ENCODE measurements around the gene SFT2D1.

DNA sequence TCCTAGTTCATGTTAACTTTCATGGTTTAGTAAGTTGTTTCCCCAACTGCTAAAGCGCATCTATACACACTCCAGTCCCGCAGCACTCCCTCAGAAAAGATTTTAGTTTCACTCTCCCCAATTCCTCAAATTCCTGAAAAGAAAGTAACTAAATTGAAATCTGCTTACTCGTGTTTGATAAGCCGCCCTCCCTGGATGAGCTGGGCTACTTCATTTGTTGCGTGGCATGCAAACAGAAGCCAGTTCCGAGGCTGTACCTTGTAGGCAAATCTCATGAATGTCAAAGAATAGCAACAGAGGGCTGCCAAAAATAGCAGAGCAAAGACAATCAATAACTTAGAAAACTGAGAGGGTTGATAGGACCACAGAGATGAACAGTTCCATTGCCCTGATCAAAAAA lies 23.5 kb upstream of the SFT2D1 start:
- TF ChIP-seq POLR2A (IDR thresholded peaks at IDR 0.05): no peak
- TF ChIP-seq, protein P1, sequence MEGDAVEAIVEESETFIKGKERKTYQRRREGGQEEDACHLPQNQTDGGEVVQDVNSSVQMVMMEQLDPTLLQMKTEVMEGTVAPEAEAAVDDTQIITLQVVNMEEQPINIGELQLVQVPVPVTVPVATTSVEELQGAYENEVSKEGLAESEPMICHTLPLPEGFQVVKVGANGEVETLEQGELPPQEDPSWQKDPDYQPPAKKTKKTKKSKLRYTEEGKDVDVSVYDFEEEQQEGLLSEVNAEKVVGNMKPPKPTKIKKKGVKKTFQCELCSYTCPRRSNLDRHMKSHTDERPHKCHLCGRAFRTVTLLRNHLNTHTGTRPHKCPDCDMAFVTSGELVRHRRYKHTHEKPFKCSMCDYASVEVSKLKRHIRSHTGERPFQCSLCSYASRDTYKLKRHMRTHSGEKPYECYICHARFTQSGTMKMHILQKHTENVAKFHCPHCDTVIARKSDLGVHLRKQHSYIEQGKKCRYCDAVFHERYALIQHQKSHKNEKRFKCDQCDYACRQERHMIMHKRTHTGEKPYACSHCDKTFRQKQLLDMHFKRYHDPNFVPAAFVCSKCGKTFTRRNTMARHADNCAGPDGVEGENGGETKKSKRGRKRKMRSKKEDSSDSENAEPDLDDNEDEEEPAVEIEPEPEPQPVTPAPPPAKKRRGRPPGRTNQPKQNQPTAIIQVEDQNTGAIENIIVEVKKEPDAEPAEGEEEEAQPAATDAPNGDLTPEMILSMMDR (IDR thresholded peaks at IDR 0.05): no peak

All from testis (tissue), 2 donors.